Choroid plexus epithelial cell (primary cell): ENCODE data around the gene RTL5.

Experiments used
- DNase-seq: peaks from one replicate; pipeline ENCODE4 v3.0.0-alpha.2; 2010; ENCODE audit warnings: low read depth
- H3K4me3 ChIP-seq: 2 replicates; pipeline ENCODE4 v1.5.1; 2011; ENCODE audit warnings: low read depth, mild to moderate bottlenecking, control low read depth, low read length, moderate library complexity
- CTCF ChIP-seq: conservative IDR thresholded peaks from 2 replicates; pipeline ENCODE4 v1.5.1; 2011; ENCODE audit warnings: low read depth, mild to moderate bottlenecking, control low read depth, inconsistent platforms, low read length, moderate library complexity

The RTL5 gene

GRCh38 chrX:72088761-72089160, 43.0 kb downstream of the RTL5 start:
- no peak for DNase-seq
- no peak for TF ChIP-seq CTCF
- H3K4me3 ChIP-seq: no peak overlapping the region

- no peak for DNase-seq
- no peak overlapping the region for H3K4me3 ChIP-seq
- TF ChIP-seq CTCF: no peak
Observed at GRCh38 chrX:72086995-72087394, 44.7 kb downstream of the RTL5 start.

GRCh38 chrX:72084114-72084513, 47.6 kb downstream of the RTL5 start:
- DNase-seq: no peak
- H3K4me3 ChIP-seq: no peak overlapping the region
- TF ChIP-seq CTCF: no peak

- no peak for DNase-seq
- no peak overlapping the region for H3K4me3 ChIP-seq
- TF ChIP-seq CTCF: no peak
Observed at GRCh38 chrX:72083291-72083690, 48.4 kb downstream of the RTL5 start.

- H3K4me3 ChIP-seq: no peak overlapping the region
- no peak for DNase-seq
- no peak for TF ChIP-seq CTCF
Observed at GRCh38 chrX:72081605-72082320, 50.0 kb downstream of the RTL5 start.

GRCh38 chrX:72080800-72081199, 50.9 kb downstream of the RTL5 start:
- H3K4me3 ChIP-seq: no peak overlapping the region
- no peak for TF ChIP-seq CTCF
- DNase-seq: no peak

GRCh38 chrX:72080150-72080549, 51.6 kb downstream of the RTL5 start:
- no peak for TF ChIP-seq CTCF
- H3K4me3 ChIP-seq: no peak overlapping the region
- DNase-seq: no peak
